Gastroesophageal sphincter (tissue), 3 donors: Measurements from ENCODE around the gene NDUFA6.

ENCODE experiments used
- POLR2A ChIP-seq, 2 donors: fragments of 450-650 bp; IDR thresholded peaks; one replicate each; pipeline ENCODE4 v1.6.1; 2017; ENCODE audit warnings: antibody characterized with exemption in 2 of 2, mild to moderate bottlenecking in 2 of 2, moderate library complexity in 1 of 2
- POLR2AphosphoS5 ChIP-seq: sonication (generic); formaldehyde crosslinking; IDR thresholded peaks from one replicate; pipeline ENCODE4 v1.6.1; 2017; ENCODE audit warnings: antibody characterized with exemption
- TF ChIP-seq, protein P1 (sequence below), 4 experiments: fragments of 200-600 bp in 2 of 4; fragments of 450-650 bp in 2 of 4; sonication (generic) in 1 of 4; IDR thresholded peaks; one replicate each; pipeline ENCODE4 v1.5.1; 2017 to 2019; ENCODE audit warnings: antibody characterized with exemption in 4 of 4, mild to moderate bottlenecking in 2 of 4, moderate library complexity in 2 of 4

DNA sequence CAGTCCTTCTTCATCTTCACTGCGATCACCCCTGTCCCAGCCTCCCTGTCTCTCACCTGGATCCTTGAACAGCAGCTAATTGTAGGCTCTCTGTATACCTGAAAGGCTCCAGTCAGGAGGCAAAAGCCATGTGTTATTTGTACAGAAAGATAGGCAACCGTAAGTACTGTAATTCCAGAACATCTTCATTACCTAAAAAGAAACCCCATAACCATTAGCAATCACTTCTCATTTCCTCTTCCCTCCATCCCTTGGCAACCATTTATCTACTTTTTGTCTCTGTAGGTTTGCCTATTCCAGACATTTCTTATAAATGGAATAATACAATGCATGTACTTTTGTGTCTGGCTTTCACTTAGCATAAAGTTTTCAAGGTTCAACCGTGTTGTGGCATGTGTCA lies 37.8 kb downstream of the NDUFA6 start:
- TF ChIP-seq POLR2A (IDR thresholded peaks at IDR 0.05) (no peak), POLR2AphosphoS5 (no peak)
- TF ChIP-seq, protein P1, sequence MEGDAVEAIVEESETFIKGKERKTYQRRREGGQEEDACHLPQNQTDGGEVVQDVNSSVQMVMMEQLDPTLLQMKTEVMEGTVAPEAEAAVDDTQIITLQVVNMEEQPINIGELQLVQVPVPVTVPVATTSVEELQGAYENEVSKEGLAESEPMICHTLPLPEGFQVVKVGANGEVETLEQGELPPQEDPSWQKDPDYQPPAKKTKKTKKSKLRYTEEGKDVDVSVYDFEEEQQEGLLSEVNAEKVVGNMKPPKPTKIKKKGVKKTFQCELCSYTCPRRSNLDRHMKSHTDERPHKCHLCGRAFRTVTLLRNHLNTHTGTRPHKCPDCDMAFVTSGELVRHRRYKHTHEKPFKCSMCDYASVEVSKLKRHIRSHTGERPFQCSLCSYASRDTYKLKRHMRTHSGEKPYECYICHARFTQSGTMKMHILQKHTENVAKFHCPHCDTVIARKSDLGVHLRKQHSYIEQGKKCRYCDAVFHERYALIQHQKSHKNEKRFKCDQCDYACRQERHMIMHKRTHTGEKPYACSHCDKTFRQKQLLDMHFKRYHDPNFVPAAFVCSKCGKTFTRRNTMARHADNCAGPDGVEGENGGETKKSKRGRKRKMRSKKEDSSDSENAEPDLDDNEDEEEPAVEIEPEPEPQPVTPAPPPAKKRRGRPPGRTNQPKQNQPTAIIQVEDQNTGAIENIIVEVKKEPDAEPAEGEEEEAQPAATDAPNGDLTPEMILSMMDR (IDR thresholded peaks at IDR 0.05) = no peak
